CD4-positive, alpha-beta T cell treated with Interleukin-6 at 100 ng/mL for 8 hours (primary cell): ENCODE measurements around the gene FPR3.

Experiments used
- DNase-seq: peaks from one replicate; pipeline ENCODE4 v3.0.0-alpha.2; 2020; ENCODE audit warnings: mixed read lengths, low spot score

The FPR3 gene

DNA sequence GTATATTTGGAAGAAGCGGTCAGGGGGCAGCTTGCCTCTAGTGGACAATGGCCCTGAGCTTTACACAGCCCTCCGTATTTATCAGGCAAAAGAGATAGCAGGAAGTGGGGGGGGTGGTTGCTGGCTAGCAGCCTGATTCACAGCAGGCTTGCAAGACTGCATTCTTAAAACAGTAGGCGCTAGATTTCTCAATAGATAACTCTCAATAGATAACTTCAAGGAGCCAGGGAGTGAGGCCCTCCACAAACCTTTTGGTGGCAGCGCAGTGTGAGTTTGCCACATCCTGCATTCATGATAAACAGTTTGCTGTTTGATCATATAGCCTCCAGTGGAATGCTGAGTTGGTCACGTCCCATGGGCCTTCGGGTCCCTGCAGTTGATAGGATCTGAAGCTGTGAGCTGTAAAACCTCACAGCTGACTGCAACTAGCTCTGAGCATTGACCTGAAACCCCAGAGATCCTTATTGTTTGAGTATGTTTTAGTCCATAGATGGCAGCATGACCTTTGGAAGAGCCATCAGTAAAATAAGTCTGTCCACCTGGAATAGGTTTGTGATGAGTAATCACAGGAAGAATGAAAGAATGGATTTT, 12.2 kb downstream of the FPR3 start:
- DNase-seq: no peak

DNA sequence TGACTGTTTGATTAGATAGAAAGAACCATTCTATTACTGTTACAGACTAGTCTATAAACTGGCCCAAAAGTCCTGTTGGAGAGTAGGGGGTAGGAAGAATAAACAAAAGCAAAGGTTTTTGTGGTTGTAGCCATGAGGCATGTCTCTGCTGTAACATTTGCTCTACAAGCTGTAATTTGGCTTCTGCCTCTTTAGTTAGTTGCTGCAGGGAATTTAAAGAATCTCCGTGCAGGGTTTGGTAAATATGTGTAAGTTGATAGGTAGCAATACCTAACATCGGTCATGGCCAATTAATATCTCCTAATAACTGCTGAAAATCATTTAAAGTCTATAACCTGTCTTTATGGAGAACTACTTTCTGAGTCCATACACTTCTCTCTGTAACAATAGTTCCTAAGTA, 13.0 kb downstream of the FPR3 start:
- no peak for DNase-seq

DNA sequence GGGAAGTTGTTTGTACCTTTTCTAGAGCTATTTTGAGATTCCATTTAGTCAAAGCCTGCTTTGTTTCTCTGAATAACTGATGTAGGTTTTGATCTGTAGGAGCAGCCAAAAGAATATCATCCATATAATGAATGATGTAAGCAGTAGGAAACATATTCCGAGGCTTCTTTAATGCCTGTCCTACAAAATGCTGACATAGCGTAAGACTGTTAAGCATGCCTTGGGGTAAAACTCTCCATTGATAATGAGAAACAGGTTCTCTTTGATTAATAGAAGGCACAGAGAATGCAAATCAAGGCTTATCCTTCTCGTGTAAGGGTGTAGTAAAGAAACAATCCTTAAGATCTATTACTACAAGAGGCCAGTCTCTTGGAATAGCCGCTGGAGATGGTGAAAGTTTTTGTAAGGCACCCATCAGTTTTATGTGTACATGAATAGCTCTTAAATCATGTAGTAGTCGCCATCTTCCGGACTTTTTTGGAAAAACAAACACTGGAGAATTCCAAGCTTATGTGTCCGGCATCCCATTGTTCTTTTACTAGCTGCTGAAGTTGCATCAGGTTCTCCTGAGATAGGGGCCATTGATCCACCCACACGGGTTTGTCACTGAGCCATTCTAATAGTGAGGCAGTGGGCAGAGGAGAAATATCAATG, 13.5 kb downstream of the FPR3 start:
- no peak for DNase-seq

DNA sequence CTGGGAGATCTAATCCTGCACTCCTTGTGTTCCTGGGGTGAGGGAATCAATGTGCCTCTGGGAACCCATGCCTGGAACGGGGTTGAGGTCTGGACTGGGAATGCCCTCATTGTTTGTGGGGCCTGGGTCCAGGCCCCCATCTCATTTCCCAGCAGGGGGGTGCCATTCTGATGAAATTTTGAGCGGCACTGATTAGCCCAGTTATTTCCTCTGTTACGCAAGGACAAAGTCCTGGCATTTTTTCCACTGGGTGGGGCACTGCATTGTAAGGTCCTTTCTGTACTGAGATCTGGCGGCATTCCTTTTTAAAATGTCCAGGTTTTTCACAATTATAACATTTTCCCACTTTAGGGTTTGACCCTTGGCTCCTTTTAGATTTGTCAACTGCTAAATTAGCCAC, 14.8 kb downstream of the FPR3 start:
- no peak for DNase-seq

DNA sequence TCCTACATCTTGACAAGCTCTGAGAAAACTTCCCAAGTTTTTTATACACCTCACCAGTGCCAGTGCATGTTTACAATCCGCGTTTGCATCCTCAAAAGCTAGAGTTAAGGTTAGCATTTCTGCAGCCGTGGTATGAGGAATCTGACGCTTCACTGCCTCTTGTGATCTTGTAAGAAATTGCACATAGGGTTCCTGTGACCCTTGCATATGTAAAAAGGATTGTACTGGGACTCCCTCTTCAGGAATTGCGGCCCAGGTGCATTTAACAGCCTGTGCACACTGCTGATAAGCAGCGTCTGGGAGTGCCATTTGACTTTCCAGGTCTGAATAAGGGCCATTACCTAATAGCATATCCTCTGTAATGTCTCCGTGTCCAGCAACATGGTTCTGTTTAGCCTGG, 15.3 kb downstream of the FPR3 start:
- DNase-seq: no peak

DNA sequence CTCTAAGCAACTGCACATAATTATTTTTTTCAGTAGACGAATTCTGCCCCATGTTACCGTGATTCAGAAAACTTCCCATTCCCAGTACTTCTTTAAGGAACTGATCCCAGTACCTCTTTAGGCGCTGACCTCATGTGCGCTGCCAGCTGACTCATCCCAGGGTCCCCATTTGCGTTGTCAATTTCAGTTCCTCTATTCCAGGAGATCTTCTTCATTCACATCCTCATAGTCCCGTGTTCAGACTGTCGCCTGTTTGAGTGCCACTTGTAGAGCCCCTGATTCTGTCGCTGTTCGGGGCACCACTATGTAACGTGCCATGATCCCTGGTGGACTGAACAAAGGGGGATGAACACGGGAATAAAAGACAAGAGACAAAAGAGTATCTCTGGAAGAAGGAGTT, 16.4 kb downstream of the FPR3 start:
- DNase-seq: no peak

DNA sequence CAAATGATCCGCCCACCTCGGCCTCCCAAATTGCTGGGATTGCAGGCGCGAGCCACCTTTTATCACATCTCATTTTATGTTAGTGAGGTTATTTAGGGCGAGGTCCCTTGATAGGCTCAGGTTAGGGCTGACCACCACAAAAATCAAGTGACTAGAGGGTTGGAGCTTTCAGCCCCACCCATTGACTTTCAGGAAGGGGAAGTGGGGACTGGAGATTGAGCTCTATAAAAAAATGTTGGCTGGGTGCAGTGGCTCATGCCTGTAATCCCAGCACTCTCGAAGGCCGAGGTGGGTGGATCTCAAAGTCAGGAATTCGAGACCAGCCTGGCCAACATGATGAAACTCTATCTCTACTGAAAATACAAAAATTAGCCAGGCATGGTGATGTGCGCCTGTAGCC, 20.1 kb downstream of the FPR3 start:
- no peak for DNase-seq

DNA sequence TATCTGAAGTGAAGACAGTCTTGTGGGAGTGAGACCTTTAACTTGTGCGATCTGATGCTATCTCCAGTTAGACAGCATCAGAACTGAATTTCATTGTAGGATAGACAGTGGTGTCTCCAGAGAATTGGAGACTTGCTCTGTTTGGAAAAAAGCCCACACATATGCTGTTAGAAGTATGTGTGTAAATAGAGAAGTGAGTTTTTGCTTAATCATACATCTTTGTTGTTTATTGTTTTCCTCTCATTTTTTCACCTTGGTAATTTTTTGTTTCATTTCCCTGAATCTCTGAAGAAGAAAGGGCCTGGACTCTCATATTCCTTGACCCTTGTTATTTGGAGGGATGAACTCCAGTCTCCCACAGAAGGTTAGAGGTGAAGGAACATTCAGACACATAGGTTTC, 21.8 kb downstream of the FPR3 start:
- no peak for DNase-seq

DNA sequence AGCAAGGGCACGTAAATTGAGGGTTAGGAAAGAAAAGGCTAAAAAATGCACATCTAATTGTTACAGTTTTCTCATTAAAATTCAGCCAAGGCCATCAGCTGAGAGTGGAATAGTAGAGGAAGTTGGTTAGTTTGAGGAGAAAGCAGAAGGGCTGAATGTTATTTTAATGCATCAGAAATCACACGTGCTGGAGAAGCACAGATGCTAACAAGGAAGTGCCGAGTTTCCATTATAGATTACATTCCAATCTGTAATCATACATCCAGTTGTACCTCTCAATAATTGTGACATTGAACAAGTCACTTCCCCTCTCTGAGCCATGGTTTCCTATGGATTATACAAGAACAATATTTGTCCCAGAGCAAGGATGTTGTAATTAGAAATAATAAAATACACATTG, 25.1 kb downstream of the FPR3 start:
- no peak for DNase-seq

DNA sequence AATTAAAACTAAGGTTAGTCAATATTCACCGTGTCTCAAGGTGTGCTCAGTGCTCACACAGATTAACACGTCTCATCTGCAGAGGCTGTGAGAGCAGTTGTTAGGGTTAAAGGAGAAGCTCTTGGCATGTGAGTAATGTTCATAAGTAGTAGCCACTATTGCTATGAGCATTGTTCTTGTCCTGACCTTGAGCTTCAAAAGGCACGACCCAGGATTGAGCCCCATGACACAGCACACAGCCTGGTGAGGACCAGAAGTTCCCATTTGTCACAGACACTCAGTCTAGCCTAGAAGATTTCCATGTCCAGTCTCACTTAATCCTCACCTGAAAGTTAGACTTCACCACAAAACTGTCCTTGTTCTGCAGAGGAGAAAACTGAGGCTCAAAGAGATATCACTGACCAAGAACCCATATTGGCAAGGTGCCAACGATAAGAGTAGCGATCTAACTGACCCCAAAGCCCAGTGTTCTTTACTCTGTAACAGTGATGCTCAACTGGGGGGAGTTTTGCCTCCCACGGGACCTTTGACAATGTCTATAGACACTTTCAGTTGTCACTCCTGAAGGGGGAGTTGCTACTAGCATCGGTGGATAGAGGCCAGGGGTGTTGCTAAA, 26.0 kb downstream of the FPR3 start:
- DNase-seq: no peak

DNA sequence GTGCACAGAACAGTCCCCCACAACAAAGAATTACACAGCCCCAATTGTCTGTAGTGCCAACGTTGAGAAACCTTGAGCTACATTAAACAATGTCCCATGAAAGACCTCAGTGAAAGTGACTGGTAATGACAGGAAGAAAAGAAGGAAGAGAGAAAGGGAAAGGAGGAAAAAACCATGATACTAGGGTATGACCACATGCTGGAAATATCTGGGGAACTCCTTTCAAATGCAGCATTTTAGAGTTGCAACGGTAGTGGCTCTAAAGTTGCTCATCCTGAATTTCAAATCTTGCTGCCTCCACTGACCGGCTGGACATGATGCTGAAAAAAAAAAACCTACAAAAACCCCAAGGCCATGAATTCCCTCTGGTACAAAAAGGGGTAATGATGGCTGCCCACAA, 26.5 kb downstream of the FPR3 start:
- no peak for DNase-seq

DNA sequence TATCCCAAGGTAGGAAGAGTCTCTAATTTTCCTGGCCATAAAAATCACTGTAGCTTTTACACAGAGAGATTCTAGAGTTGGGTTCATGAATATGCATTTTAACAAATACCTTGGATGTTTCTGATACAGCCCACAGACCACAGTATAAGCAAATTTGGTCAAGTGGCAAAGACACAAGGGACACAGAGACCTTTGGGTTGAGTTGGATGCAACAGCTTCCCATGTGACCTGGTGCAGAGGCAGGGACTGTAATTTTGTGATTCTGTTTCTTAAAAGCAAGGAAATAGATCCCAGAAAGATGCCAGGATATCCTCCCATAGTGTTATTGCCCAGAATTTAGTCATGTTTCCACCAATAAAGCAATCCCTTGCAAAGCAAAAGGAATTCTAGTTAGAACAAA, 27.0 kb downstream of the FPR3 start:
- DNase-seq: no peak

DNA sequence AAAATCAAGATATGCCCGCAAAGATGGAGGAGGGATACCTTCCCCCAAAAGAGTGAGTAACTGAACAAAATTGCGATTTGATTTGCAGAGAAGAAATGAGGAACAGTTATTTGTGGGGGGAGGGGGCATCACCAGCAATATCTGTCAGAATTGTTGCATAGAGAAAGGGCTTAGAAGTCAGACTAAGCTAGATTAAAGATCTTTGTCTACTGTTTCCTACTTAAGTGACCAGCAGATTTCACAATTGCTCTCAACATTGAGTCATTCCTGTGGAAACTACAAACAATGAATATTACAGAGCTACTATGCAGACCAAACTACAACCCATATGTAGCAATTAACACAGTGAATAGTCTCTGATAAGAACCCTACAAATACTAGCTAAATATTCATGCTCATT, 27.4 kb downstream of the FPR3 start:
- DNase-seq: no peak

DNA sequence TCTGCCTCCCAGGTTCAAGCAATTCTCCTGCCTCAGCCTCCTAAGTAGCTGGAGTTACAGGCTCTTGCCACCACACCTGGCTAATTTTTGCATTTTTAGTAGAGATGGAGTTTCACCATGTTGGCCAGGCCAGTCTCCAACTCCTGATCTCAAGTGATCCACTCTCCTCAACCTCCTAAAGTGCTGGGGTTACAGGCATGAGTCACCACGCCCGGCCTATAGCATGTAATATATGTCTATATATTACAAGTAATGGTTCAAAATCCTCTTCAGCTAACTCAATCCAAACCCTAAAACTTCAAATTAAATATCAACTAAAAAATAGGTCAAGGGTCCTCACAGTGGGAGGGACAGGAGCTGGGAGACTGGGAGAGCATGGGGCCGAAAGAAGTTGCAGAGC, 28.0 kb downstream of the FPR3 start:
- no peak for DNase-seq

DNA sequence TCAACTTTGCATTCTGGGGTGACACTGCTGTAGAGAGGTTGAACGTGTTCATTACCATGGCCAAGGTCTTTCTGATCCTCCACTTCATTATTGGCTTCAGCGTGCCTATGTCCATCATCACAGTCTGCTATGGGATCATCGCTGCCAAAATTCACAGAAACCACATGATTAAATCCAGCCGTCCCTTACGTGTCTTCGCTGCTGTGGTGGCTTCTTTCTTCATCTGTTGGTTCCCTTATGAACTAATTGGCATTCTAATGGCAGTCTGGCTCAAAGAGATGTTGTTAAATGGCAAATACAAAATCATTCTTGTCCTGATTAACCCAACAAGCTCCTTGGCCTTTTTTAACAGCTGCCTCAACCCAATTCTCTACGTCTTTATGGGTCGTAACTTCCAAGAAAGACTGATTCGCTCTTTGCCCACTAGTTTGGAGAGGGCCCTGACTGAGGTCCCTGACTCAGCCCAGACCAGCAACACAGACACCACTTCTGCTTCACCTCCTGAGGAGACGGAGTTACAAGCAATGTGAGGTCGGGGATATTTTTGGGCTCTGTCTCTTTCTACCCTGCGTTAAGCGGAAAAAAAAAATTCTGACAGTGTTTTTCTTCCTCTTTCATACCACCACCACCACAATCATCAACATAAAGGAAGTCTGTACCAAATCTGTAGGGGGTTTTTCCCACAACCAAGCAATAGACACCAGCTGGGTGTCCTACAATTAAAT, 29.5 kb downstream of the FPR3 start:
- no peak for DNase-seq

DNA sequence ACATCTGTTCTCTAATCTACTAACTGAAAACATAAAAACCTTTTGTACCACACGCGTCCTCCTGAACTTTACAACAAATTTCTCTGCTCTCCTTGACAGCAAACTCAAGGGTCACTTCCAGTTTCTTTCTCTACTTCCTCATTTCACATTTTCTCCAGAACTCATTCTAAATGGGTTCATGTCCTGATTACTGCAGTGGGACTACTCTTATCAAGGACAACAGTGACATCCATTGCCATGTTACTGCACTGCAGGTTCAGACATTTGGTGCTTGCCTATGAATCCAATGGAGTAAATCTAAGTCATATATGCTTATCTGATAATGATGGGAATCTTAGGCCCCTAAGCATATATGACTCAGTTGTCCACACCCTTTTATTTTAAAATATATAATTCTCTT, 35.3 kb downstream of the FPR3 start:
- DNase-seq: no peak

DNA sequence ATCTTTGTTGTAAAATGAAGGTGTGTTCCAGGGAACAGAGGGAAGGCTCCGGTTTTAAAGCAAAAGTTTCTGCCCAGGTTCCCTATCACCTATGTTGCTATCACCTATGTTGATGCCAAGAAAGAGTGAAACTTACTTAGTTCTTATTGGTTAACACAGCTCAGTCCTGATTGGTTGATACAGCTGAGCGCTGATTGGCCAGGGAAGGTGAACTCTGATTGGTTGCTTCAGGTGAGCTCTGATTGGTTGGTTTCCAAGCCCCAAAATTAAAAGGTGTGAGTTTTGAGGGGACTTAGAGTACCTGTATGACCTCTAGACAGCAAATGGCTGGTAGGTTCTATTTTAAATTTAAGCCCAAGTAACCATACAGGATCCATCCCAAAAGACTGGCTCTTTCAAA, 42.2 kb downstream of the FPR3 start:
- no peak for DNase-seq

DNA sequence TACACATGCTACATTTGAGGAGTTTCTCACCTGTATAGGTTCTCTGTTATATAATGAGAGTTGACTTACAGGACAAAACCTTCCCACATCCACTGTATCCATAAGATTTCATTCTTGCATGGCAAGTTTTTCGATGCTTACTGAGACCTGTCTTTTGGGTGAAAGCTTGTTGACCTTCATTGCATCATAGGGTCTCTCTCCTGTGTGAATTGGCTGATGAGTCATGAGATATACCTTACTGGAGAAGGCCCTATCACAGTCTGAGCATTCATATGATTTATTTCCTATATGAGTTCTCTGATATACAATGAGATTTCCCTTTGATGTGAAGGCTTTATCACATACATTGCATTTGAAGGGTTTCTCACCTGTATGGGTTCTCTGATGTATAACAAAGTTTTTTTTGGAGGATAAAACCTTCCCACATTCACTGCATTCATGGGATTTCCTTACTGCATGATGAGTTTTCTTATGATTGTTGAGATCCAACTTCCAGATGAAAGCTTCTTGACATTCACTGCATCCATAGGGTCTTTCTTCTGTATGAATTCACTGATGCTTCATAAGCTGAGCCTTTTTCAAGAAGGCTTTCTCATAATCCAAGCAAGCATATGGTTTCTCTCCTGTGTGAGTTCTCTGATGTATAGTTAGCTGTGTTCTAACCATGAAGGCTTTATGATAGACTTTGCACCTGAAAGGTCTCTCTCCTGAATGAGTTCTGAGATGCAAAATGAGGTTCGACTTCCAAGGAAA, 67.1 kb downstream of the FPR3 start:
- no peak for DNase-seq

DNA sequence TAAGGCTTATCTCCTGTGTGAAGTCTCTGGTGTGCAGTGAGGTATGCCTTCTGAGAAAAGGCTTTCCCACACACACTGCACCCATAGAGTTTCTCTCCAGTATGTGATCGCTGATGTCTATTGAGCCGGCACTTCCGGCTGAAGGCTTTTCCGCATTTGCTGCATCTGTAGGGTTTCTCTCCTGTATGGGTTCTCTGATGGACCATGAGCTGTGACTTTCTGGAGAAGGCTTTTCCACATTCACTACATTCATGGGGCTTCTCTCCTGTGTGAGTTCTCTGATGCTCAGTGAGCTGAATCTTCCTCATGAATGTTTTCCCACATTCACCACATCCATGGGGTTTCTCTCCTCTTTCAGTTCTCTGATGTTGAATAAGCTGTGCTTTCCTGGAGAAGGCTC, 78.1 kb downstream of the FPR3 start:
- DNase-seq: no peak
